ENCODE results near the gene KIF24.
"Not testable (repeated sequence)": the region's sequence is repeated elsewhere in the genome, so short reads cannot be mapped to it uniquely, and the experiment has no call there.

The KIF24 gene

DNA sequence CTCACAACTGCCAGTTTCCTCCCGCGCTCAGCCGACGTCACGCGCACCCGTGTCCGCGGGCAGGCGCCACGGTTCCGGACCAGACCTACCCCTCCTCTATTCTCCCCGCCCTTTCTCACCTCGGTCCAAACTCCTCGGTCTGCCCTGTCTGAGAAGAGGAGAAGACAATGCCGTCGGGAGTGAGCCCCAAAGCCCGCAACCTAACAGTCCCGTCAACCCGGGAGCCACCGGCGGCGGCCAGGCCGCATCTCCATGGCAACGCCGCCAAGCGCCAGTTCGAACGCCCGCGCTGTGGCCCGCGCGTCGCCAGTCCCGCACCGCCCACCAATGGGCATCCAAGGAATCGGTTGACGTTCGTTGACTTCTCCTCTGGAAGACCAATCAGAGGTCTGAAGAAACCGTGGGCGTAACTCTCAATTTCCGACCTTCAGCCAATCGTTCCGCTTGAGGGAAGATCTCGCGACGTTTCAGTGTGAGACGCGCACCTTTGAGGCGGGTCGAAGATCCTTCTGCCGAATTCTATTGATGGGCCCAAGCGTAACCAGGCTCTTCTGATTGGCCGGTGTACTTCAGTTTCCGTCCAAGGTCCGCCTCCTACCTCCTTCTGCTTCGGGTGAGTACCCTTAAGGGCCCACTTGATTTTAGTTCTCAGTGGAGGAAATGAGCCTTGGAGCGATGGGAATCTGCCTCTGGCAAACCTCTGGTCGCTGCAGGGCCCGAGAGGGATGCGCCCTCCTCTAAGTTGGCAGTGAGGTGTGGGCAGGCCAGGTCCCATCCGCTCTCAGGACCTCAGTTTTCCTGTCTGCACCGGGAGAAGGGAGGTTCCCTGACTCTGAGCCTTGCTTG is at the start of gene KIF24, which contains the start of gene NUDT2:
Gene KIF24, minus strand, starts transcription at position 282 of the 846 bp plus-strand sequence. CDS start 17,922 bp downstream, outside the sequence.
Gene NUDT2, plus strand, starts transcription at position 583 of the 846 bp plus-strand sequence. CDS start 9,471 bp downstream, outside the sequence.
- peak; percentile 96 for DNase-seq

DNA sequence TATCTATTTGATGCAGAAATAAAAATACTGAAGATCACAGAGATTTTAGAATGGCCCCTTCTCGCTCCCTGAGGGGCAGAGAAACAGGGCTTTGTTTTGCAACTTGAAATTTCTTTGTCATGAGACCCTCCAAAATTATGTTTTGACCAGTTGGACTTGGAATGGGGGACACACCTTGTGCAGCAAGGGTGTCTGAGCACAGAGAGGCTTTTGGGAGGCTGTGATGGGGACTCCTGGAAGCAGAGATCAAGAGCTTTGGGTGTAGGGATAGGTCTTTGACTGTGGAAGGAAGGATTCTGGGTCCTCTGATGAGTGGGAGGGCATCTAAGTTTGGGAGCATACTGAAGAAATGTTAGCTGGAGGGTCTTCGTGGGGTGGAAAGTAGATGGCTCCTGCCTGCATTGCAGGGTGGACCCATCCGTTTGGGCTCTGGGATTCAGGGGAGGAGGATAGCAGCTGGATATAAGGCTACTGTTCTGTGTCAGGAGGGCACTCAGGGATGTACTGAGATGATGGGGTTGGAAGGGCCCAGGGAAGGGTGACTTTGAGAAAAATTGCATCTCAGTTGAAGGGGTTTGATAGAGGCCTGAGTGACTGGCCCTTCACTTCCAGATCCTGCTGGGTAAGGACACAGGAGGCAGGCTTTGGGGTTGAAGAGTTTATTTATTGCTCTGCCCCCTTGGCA is 49.5 kb upstream of the KIF24 start:
- DNase-seq: no peak

DNA sequence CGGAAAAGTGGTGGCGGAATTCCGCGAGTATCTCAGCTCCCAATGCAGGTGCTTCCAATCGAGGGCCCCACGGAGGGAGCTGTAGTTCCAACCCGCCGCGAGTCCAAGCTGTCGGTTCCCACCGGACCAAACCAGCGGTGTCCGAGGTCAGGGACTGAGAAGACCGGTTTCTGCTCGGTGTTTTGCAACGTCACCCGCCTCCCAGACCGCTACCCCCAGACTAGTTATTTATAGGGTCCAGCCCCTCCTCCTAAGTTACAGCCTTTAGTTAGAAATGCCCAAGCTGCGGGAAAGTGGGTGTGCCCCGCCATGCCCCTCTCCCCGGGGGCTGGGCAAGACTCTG is 48.3 kb upstream of the KIF24 start:
- DNase-seq: no peak

GRCh38 chr9:34376596-34377403 is 47.7 kb upstream of the KIF24 start, which contains the start of gene MYORG:
Gene MYORG (minus strand): TSS chr9:34376898. CDS start chr9:34372943, 3,955 bp downstream.
- peak; percentile 95 for DNase-seq

- peak; percentile 55 for DNase-seq
Observed at GRCh38 chr9:34375901-34376595, 47.0 kb upstream of the KIF24 start.

DNA sequence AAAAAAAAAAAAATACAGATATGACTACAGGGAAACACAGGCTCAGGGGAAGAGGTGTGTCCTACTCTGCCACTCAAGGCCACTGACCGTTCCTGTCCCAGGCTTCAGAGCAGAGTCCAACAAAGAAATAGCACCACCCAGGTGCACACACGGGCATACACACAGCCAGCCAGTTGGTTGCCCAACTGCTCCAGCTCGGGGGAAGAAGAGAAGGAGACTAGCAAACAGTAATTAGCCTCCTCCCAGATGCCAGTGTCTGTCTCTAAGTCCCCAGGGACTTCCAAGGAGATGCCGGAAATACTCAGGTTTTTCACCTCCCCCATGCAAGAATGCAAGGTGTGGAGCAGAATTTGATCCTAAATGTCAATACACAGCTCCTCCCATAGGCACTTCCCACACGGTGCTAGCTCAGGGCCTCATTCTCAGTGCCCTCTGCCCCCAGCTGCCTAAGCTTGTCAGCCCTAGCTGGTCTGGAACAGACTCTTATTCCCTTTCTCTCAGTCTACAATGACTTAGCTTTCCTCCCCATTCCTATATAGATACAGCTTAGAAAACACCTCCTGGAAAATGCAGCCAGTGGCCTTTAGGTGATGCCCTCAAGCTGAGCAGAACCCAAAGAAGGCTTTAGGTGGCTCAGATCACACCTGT is 46.0 kb upstream of the KIF24 start:
- no peak for DNase-seq

DNA sequence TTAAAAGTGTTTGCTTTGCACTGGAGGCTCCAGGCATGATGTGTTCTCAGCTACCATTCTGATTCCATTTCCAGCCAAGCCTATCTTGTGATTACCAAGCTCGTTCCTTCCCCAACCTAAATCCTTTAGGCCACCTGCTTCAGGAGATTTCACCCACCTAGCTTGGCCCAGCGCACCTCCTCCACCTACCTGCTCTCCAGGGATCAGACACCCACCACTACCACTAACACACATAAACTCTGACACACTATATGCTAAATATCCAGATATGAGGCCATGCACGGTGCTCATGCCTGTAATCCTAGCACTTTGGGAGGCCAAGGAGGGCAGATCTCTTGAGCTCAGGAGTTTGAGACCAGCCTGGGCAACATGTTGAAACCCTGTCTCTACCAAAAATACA is 45.3 kb upstream of the KIF24 start:
- no peak for DNase-seq

- DNase-seq: no peak
Observed at GRCh38 chr9:34373749-34374148, 44.7 kb upstream of the KIF24 start.

DNA sequence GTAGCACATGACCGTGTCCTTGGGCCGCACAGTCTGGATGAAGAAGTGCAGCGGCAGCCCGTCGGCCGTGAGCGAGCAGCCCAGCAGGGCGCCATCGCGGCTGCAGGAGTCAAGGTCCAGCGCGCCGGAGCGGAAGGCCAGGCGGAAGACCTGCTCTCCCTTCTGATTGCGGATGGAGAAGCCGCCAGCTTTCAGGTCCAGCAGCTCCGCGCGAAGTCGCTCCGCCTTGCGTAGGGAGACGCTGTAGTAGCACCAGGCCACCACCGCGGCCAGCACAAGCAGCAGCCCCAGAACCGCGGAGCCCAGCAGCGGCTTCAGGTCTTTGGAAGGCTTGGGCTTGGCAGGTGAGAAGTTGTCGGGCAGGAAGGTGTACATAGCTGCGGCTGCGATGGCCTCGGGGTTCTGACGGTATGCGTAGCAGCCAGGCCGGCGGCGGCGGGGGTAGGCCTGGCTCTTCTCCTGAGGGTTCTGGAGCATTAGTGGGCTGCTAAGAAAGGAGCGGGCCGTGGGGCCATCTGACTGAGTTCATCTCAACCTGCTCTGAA is 43.5 kb upstream of the KIF24 start:
- no peak for DNase-seq

- no peak for DNase-seq
Observed at GRCh38 chr9:34371886-34372466, 42.9 kb upstream of the KIF24 start.

- no peak for DNase-seq
Observed at GRCh38 chr9:34370970-34371880, 42.2 kb upstream of the KIF24 start.

DNA sequence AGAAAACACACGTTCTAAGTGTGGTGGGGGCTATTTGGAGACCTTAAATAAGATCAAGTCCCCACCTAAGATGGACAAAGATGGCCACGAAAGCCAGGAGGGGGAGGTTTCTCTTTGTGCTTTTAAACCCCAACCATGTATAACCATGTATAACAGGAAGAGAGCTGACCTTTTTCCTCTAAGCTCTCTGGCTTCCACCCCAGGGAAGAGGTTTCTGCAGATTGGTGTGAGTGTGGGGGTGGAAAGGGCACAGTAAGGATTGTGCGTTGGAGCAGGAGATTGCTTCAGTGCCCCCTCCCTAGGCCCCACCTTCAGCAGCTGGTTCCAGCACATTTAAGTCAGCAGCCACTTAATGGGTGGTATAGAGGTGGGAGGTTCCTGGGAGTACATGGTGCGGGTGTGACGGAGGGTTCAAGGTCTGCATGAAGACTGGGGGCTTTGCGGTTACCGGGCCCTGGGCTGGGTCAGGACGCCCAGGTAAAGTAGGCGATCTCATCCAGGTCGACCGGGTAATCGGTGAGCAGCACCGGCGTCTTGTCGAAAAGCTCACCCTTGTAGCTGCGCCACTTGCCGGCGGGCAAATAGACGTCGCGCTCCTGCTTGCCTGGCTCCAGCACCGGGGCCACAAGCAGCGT is 41.4 kb upstream of the KIF24 start:
- DNase-seq: no peak

- DNase-seq: no peak
Observed at GRCh38 chr9:34369636-34370035, 40.6 kb upstream of the KIF24 start.

GRCh38 chr9:34368796-34369195 is 39.7 kb upstream of the KIF24 start:
- not testable (repeated sequence) for DNase-seq

DNA sequence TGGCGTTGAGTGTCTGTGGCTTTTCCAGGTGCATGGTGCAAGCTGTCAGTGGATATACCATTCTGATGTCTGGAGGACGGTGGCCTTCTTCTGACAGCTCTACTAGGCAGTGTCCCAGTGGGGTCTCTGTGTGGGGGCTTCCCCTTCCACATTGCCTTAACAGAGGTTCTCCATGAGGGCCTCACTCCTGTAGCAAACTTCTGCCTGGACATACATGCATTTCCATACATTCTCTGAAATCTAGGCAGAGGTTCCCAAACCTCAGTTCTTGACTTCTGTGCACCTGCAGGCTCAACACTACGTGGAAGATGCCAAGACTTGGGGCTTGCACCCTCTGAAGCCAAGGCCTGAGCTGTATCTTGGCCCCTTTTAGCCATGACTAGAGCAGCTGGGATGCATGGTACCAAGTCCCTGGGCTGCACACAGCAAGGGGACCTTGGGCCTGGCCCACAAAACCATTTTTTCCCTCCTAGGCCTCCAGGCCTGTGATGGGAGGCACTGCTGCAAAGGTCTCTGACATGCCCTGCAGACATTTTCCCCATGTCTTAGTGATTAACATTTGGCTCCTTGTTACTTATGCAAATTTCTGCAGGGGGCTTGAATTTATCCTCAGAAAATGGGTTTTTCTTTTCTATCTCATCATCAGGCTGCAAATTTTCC is 38.8 kb upstream of the KIF24 start:
- DNase-seq: not testable (repeated sequence)

DNA sequence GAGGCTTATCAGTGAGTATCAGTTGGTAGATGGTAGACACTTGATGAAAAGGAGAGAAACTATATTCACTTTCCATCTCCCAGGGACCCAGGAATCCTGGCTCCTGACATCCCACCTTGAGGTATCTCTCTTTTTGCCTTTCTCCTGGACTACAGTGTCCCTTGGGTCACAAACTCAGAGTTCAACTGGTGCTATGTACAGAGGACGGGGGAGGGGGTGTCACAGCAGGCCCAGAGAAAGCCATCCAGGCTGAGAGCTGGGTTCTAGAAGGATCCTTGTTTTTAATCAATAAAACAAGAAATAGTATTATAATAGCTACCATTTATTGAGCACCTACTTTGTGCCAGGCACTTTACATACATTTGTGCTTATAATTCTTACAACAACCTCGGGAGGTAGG is 37.3 kb upstream of the KIF24 start:
- no peak for DNase-seq

- no peak for DNase-seq
Observed at GRCh38 chr9:34365282-34365681, 36.2 kb upstream of the KIF24 start.

- no peak for DNase-seq
Observed at GRCh38 chr9:34363619-34364351, 34.7 kb upstream of the KIF24 start.
